ENCODE data around the gene RPS24. TPM values are rescaled to one million over a fixed set of nuclear protein-coding genes. Genes with fewer than 3 reads are reported as not detected.

RPS24 gene
- total and polyA plus RNA-seq, 2 of the 8 experiments (the other 6 are each of a cell fraction or from before 2014, with no cell fraction given) = 2,128 to 3,943 TPM

GRCh38 chr10:78019264-78019663 lies 14.4 kb upstream of the RPS24 start (continued):
- TF ChIP-seq, protein P1, sequence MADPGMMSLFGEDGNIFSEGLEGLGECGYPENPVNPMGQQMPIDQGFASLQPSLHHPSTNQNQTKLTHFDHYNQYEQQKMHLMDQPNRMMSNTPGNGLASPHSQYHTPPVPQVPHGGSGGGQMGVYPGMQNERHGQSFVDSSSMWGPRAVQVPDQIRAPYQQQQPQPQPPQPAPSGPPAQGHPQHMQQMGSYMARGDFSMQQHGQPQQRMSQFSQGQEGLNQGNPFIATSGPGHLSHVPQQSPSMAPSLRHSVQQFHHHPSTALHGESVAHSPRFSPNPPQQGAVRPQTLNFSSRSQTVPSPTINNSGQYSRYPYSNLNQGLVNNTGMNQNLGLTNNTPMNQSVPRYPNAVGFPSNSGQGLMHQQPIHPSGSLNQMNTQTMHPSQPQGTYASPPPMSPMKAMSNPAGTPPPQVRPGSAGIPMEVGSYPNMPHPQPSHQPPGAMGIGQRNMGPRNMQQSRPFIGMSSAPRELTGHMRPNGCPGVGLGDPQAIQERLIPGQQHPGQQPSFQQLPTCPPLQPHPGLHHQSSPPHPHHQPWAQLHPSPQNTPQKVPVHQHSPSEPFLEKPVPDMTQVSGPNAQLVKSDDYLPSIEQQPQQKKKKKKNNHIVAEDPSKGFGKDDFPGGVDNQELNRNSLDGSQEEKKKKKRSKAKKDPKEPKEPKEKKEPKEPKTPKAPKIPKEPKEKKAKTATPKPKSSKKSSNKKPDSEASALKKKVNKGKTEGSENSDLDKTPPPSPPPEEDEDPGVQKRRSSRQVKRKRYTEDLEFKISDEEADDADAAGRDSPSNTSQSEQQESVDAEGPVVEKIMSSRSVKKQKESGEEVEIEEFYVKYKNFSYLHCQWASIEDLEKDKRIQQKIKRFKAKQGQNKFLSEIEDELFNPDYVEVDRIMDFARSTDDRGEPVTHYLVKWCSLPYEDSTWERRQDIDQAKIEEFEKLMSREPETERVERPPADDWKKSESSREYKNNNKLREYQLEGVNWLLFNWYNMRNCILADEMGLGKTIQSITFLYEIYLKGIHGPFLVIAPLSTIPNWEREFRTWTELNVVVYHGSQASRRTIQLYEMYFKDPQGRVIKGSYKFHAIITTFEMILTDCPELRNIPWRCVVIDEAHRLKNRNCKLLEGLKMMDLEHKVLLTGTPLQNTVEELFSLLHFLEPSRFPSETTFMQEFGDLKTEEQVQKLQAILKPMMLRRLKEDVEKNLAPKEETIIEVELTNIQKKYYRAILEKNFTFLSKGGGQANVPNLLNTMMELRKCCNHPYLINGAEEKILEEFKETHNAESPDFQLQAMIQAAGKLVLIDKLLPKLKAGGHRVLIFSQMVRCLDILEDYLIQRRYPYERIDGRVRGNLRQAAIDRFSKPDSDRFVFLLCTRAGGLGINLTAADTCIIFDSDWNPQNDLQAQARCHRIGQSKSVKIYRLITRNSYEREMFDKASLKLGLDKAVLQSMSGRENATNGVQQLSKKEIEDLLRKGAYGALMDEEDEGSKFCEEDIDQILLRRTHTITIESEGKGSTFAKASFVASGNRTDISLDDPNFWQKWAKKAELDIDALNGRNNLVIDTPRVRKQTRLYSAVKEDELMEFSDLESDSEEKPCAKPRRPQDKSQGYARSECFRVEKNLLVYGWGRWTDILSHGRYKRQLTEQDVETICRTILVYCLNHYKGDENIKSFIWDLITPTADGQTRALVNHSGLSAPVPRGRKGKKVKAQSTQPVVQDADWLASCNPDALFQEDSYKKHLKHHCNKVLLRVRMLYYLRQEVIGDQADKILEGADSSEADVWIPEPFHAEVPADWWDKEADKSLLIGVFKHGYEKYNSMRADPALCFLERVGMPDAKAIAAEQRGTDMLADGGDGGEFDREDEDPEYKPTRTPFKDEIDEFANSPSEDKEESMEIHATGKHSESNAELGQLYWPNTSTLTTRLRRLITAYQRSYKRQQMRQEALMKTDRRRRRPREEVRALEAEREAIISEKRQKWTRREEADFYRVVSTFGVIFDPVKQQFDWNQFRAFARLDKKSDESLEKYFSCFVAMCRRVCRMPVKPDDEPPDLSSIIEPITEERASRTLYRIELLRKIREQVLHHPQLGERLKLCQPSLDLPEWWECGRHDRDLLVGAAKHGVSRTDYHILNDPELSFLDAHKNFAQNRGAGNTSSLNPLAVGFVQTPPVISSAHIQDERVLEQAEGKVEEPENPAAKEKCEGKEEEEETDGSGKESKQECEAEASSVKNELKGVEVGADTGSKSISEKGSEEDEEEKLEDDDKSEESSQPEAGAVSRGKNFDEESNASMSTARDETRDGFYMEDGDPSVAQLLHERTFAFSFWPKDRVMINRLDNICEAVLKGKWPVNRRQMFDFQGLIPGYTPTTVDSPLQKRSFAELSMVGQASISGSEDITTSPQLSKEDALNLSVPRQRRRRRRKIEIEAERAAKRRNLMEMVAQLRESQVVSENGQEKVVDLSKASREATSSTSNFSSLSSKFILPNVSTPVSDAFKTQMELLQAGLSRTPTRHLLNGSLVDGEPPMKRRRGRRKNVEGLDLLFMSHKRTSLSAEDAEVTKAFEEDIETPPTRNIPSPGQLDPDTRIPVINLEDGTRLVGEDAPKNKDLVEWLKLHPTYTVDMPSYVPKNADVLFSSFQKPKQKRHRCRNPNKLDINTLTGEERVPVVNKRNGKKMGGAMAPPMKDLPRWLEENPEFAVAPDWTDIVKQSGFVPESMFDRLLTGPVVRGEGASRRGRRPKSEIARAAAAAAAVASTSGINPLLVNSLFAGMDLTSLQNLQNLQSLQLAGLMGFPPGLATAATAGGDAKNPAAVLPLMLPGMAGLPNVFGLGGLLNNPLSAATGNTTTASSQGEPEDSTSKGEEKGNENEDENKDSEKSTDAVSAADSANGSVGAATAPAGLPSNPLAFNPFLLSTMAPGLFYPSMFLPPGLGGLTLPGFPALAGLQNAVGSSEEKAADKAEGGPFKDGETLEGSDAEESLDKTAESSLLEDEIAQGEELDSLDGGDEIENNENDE (IDR thresholded peaks at IDR 0.05; ENCODE audit: insufficient replicate concordance, low read length) = no peak
- no peak for TF ChIP-seq CBX8 (IDR thresholded peaks at IDR 0.05; ENCODE audit: borderline replicate concordance, low read depth, low read length)
- TF ChIP-seq NRF1 (IDR thresholded peaks at IDR 0.05; ENCODE audit: low read depth, low read length) = no peak
- TF ChIP-seq SUZ12 (IDR thresholded peaks at IDR 0.05; ENCODE audit: low read length) = no peak
- no peak for TF ChIP-seq CHD2 (IDR thresholded peaks at IDR 0.05; ENCODE audit: low read length)
- no peak for TF ChIP-seq GTF2F1 (IDR thresholded peaks at IDR 0.05; ENCODE audit: borderline replicate concordance, low read depth, low read length)
